GM19452 (cell line): ENCODE data around the gene KRT28.

Source experiments
- ATAC-seq: cut with Tn5 transposase; IDR thresholded peaks from one replicate; pipeline ENCODE4 v1.9.1; 2021; ENCODE audit not compliant: unreplicated experiment

The KRT28 gene, protein sequence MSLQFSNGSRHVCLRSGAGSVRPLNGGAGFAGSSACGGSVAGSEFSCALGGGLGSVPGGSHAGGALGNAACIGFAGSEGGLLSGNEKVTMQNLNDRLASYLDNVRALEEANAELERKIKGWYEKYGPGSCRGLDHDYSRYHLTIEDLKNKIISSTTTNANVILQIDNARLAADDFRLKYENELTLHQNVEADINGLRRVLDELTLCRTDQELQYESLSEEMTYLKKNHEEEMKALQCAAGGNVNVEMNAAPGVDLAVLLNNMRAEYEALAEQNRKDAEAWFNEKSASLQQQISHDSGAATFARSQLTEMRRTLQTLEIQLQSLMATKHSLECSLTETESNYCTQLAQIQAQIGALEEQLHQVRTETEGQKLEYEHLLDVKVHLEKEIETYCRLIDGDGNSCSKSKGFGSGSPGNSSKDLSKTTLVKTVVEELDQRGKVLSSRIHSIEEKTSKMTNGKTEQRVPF

DNA sequence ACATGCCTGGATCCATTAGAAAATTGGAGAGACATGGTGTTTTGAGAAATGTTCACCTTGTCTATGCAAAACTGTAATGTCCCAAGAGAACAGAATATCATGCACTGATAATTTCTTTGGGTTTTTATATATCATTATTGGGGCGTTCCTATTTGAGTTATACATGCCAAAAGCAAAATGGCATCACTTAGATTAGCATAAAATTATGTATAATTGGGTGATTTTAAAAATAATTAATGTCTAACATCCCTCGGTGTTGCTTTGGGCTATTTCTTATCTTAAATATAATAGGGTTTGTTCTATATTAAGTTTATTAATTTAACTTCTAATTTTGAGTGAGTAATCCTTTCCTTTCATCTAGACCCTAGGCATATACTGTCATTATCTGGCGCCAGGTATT, at the start of gene KRT28:
Gene KRT28 (minus strand): TSS at position 101 of the 400 bp plus-strand sequence. CDS start 66 bp downstream, at position 35.
- ATAC-seq: no peak

DNA sequence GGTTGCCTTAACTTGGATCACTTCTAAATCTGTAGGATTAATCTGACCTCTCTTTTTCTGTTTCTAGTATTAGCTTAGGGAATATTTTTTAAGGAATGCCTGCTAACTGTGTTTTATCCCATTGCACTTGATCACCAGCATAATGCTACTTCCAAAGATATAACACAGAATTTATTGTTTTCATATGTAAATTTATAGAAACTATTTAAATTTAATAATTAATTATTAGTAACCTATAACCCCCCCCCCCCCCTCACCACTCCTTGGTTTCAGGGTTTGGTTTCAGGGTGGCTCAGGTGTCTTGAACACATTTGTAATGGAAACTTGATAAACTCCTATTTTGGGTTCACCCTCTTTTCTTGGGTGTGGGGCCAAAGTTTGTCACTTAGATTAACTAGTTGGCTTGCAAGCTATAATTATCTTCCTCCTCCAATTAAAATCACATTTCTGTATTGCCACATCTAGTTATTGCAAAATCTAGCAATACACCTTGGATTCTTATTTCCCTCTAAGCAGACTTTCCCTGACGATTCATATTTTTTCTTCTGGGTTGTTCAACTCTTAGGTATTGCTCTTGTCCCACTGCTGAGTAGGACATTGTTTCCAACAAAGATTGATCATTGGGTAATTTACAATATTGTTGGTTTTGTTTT, 49.0 kb upstream of the KRT28 start:
- no peak for ATAC-seq

DNA sequence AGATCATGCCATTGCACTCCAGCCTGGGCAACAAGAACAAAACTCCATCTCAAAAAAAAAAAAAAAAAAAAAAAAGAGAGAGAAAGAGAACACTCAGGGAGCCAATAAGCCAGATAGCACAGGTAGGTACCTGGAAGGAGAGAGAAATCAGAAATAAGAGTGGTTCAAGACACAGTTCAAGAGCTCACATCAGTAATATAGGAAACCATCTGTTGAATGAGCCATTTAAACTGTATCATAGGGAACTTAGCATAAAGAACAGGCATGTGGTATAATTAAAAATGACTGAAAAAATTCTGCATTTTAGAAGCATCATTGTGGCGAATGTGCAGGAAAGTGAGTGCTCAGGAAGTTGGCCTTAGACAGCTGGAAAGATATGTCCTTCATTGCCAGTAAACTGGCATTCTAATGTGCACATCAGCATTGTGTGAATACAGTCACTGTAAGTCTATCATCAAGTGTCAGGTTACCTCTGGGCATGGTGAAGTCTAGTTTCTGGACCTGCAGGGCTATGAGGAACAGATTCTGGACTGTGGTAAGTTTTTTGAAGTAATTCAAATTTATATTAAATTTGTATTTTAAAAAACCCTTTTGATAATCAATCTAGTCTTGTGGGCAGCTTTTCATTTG, 46.9 kb upstream of the KRT28 start:
- ATAC-seq: no peak

DNA sequence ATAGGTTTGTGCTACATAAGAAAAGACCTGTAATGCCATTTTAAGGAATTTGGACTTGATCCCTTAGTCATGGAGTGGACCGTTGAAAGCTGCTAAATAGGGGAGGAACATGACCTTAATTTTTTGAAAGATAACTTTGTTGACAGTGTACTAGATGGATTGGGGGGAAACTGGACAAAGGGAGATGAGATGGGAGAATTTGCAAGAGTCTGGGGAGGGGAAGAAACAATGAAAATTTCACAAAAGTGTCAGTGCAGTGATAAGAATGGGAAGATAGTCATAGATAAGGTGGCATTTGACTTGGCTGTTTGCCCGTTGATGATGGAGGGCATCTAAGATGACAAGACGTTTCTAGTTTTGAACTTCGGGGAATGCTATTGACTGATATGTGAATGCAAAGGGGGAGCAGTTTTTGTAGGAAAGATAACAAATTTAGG, 44.9 kb upstream of the KRT28 start:
- no peak for ATAC-seq

DNA sequence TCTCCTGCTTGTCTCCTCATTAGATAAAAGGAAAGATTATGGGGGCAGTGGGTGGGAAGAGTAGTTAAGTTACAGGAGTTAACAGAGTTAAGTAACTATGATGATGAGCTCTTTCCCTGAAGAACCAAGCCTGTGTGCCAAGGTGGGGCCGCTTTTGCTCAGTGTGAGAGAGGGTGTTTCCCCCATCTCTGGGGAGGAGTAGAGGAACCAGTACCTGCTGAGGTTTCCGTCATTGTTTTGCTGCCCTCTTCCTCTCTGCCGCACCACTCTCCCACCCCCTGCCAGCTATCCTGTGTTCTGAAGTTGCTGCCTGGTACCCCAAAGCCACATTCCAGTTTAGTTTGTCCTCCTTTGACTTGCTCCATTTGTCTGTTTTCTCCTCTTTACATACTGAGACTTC, 43.5 kb upstream of the KRT28 start:
- no peak for ATAC-seq

DNA sequence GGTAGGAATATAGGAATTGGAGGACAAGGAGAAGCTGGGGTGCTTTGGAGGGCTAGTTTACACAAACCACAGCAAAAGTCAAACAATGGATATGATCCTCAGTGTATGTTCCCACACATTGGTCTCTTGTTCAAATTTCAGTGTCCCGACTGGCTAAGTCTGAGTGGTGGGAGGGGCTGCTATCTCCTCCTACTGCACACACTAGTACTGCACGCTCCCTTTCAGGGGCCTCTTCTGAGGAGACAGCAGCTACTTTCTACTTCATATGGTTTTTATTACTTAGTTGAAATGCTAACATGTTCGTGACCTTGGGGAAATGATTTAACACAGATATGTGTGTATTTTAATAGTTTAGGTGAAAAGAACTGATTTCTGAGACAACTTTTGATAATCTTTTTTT, 41.5 kb upstream of the KRT28 start:
- ATAC-seq: no peak

DNA sequence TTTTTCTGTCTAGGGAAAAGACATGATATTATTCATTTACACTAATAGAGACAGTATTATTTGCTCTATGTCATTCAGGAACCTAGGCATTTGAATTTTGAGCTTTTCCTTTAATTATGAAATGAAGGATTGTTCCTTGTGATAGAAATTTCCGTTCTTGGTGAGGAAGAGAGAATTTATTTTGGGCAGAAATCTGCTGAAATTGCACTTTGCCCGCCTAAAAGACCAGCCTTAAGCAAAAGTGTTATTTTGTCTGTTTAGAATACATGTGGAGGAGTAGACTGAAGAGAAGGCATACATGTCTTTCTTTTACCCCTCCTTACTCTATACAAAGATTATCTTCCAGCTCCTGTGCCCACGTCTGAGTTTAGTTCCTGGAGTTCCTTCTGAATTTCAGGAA, 39.4 kb upstream of the KRT28 start:
- no peak for ATAC-seq

DNA sequence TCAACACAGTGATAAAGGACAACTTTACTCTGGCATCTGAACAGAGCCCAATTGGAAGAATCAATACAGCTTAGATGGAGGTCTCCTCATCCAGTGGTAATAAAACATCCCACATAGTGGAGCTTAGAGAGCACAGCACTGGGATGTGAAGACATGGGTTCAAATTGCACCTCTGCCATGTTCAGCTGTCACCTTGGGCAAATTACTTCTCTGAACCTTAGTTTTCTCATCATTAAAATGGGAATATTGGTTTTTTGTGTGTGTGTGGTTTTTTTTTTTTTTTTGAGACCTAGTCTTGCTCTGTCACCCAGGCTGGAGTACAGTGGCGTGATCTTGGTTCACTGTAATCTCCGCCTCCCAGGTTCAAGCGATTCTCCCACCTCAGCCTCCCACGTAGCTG, 36.3 kb upstream of the KRT28 start:
- ATAC-seq: no peak

DNA sequence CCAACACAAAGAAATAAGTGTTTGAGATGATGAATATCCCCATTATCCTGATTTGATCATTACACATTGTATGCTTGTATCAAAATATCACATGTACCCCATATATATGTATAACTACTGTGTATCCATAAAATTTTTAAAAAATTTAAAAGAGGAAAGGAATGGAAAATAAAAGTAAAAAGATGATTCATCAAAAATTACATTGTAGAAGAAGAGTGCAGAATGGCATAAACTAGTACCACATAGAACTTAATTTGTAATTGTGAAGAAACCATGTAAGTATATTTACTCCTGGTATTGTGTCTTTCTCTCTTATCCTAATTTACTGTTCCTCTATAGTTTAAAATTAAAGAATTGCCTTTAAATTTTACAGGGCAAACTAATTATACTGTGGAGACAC, 34.1 kb upstream of the KRT28 start:
- no peak for ATAC-seq

DNA sequence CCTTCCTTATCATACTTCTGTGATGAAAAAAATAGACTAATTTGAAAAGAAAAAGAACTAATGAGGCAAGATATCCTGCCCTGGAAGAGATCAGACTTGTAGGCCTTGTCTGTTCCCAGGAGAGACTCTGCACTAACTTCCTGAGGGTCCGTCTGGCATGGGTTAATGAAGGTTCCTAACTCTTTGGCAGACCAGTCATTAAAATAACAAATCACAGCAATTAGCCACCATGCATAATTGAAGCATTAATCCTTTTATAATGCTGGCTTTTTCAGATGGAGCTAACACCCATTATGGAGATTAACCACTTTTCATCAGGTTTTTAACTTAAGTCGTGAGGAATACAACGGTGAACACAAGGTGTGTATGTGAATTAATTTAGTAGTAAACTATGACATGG, 33.1 kb upstream of the KRT28 start:
- no peak for ATAC-seq

DNA sequence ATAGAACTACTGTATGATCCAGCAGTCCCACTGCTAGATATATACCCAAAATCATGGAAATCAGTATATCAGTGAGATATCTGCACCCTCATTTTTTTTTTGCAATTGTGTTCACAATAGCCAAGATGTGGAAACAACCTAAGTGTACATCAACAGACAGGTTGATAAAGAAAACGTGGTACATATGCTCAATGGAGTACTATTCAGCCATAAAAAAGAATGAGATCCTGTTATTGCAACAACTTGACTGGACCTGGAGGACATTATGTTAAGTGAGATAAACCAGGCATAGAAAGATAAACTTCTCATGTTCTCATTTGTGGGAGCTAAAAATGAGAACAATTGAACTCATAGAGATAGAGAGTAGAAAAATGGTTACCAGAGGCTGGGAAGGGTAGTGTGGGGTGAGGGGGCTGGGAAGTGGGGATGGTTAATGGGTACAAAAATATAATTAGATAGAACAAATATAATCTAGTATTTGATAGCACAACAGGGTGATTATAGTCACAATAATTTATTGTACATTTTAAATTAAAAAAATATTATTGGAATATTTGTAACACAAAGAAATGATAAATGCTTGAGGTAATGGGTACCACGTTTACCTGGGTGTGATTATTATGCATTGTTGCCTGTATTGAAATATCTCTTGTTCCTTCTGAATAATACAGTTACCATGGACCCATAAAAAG, 30.5 kb upstream of the KRT28 start:
- no peak for ATAC-seq

DNA sequence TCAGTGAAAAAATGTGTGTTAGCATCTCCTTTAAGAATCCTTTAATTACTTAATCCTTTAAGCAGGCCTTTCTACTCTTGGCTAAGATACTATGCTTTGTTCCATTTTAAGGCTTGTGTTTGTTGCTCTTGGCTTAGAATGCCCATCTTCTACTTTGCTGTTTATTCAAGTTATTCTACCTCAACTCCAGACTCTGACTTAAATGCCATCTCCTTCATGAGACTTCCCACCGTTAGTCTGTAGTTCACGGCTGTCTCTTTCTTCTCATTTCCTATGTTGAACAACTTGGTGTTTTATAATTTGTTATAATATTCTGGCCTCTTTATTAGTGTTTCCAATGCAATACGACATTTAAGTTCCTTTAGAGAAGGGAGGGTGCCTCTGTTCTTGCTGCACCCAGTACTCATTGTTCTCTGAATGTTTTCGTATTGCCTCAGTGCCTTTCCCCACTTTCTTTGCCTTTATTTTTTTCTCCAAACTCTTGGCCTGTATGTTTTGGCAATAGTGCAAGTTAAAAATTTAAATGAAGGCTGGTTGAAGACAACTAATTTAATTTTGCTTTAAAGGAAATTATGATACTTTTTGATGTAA, 28.8 kb upstream of the KRT28 start:
- no peak for ATAC-seq

DNA sequence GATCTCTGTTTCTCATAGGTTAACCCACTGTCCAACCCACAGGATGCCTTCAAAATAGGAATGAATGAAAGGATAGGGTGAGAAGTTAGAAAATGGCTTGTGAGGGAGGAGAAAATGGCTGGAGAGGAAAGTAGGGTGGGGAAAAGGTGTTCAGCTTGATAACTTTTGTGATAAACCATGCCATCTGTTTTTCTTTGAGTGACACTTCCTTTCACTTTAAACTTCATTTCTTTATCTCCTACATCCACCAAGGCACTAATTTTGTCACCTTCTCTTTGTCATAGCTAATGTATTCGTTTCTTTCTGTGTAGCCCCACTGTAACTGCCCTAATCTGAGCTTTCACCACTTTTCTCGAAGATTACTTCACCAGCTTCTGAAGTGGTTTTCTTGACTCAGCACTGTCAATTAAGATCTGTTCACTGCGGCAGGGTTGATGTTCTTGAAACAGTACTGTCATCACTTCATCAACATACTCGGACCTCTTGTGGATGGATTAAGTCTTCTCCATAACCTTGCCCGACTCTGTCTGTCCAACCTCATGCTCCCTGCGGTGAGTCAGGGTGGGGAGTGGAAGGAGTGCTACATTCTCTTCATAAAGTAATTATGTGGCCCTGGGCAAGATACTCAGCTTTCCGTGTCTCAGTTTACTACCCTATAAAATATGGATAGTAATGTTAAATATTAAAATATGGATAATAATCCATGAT, 28.1 kb upstream of the KRT28 start:
- no peak for ATAC-seq

DNA sequence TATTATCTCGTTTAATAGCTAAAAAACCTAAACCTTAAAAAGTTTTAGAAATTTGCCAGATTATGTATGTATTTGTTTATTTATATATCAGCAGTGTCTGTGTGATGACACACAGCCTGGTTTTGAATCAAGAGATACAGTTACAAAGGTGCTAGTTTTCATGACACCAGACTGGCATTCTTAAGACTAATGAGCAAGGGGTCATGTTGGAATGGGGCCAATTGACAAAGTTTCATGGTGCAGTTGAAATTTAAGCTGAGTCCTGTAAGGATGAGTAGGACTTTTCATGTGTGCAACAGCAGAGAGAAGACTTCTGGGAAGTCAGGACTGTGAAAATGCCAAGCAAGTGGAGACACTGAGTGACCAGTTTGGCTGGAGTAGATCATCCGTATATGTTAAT, 25.8 kb upstream of the KRT28 start:
- no peak for ATAC-seq

DNA sequence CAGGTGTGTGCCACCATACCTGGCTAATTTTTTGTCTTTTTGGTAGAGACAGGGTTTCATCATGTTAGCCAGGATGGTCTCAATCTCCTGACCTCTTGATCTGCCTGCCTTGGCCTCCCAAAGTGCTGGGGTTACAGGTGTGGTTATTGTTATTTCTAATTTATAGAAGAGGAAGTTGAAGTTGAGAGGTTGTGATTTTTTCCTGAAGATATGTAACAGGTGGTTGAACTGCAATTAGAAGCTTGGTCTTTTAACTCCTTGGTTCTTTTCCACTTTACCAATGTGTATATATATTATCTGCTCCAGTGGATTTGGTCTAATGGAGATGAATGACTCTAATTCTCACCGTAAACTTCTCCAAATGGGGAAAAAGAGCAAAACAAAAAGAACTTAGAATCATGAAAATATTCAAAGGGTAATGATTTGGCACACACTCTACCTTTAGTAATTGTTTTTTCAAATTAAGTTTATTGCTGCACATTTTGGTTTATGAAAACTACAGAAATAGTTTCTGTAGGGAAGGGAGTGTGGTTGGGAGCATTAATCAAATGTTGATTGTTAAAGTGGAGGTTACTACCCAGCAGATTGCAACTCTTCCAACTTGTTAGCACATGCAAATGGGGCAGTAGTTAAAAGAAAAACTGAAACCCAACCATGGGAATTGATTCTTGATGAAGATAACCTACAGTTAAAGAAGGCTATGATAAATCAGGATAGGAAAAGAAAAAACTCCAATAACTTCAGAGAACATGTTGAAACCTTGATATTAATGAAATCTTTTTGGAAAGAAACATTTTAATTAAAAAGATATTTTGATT, 24.5 kb upstream of the KRT28 start:
- no peak for ATAC-seq

DNA sequence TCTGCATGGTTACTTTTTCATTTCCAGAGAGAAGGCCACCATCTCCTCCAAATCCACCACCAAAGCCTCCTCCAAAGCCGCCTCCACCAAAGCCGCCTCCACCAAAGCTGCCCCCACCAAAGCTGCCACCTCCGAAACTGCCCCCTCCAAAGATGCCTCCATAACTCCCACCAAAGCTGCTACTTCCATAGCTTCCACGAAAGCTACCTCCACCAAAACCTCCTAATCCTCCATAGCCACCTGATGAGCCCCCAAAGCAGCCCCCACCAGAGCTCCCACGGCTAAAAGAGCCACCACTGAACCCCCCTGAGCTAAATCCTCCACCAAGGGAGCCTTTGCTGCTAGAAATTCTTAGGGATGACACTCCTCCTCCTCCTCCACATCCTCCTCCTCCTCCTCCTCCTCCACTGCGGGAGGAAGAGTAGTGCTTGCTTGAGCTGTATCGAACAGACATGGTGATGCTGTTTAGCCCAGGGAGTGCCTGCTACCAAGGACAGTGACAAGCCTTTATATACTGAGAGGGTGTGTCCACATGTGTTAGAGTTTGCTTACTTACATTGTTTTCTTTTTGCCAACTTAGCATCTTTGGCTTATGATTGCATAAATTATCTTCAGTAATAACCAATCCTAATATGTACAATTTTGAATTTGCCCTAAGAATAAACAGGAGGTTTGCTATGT, 22.5 kb upstream of the KRT28 start, which contains the start of gene KRT10:
Gene KRT10 (minus strand): TSS at position 483 of the 681 bp plus-strand sequence. CDS start 29 bp downstream, at position 454.
- ATAC-seq: no peak

DNA sequence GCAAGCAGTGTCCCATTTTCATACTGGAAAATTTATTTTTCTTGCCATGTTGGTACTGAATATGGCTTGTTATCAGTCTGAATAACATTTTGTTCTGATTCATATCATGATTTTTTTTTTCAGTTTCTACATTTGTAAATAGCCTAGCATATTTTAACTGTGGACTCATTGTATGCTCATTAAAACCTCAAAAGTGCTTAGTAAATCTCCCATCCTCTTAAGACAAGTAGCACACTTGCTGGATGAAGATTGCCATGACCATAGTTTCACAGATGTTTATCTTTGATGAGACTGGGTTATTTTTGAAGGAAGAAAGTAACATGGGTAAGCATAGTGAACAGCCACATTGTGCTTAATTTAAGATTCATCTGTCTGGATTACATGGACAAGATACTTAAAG, 21.8 kb upstream of the KRT28 start:
- no peak for ATAC-seq

DNA sequence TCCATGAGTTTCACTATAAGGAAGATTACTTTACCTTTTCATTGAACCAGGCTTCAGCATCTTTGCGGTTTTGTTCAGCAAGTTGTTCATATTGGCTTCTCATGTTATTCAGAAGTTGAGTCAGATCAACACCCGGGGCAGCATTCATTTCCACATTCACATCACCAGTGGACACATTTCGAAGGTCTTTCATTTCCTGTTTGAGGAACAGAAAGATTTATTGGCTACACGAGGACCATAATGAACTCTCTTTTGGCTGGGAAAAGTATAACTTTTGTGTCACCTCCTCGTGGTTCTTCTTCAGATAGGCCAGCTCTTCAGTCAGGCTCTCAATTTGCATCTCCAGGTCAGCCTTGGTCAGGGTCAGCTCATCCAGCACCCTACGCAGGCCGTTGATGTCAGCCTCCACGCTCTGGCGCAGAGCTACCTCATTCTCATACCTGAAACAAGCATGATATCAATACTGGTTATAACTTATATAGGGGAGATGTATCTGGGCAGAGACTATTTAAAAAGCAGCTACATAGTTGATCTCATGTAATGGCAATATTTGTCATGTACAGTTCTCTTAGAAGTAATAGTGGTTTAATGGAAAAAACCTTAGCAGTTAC, 20.6 kb upstream of the KRT28 start:
- ATAC-seq: no peak
